GM23338 (cell line): ENCODE data around the gene EEPD1. TPM values are rescaled to one million over a fixed set of nuclear protein-coding genes. Genes with fewer than 3 reads are reported as not detected.

Experiments used
- ATAC-seq: fragments of 200-7000 bp; cut with Tn5 transposase; 3 replicates; pipeline ENCODE4 v1.9.1; 2020
- DNase-seq: peaks from one replicate; pipeline ENCODE4 v3.0.0-alpha.2; 2015; ENCODE audit warnings: low spot score
- H2AFZ ChIP-seq: fragments of 200-600 bp; sonication (generic); 2 replicates; pipeline ENCODE4 v1.8.0; 2016; ENCODE audit warnings: antibody characterized with exemption, mild to moderate bottlenecking, moderate library complexity
- H3F3A ChIP-seq: fragments of 200-600 bp; sonication (generic); replicated peaks from 2 replicates; pipeline ENCODE4 v1.8.0; 2017; ENCODE audit warnings: antibody characterized with exemption, mixed run types, low read depth
- H3K27ac ChIP-seq: fragments of 200-600 bp; sonication (generic); 2 replicates; pipeline ENCODE4 v1.6.1; 2016; ENCODE audit warnings: low read depth
- H3K27me3 ChIP-seq: fragments of 200-600 bp; sonication (generic); 2 replicates; pipeline ENCODE4 v1.8.0; 2016; ENCODE audit warnings: mild to moderate bottlenecking, mixed run types, moderate library complexity; ENCODE audit not compliant: insufficient read depth
- H3K36me3 ChIP-seq: fragments of 200-600 bp; sonication (generic); 2 replicates; pipeline ENCODE4 v1.8.0; 2016; ENCODE audit warnings: mild to moderate bottlenecking; ENCODE audit not compliant: insufficient read depth
- H3K4me1 ChIP-seq: fragments of 200-600 bp; sonication (generic); 2 replicates; pipeline ENCODE4 v1.8.0; 2016; ENCODE audit warnings: mild to moderate bottlenecking, moderate library complexity; ENCODE audit not compliant: insufficient read depth
- H3K4me2 ChIP-seq: fragments of 200-600 bp; sonication (generic); 2 replicates; pipeline ENCODE4 v1.7.1; 2017; ENCODE audit warnings: mixed run types
- H3K4me3 ChIP-seq: fragments of 200-600 bp; sonication (generic); 2 replicates; pipeline ENCODE4 v1.6.1; 2016; ENCODE audit warnings: mixed run types
- H3K79me2 ChIP-seq: fragments of 200-600 bp; sonication (generic); replicated peaks from 2 replicates; pipeline ENCODE4 v1.8.0; 2017; ENCODE audit warnings: mild to moderate bottlenecking; ENCODE audit not compliant: insufficient read depth
- H3K9me2 ChIP-seq: fragments of 200-600 bp; sonication (generic); 2 replicates; pipeline ENCODE4 v1.8.0; 2017; ENCODE audit not compliant: insufficient read depth
- H4K20me1 ChIP-seq: fragments of 200-600 bp; sonication (generic); replicated peaks from 2 replicates; pipeline ENCODE4 v1.8.0; 2017; ENCODE audit warnings: mild to moderate bottlenecking; ENCODE audit not compliant: insufficient read depth
- H3K27ac Mint-ChIP-seq: 2 replicates; pipeline ENCODE4 v1.8.0; 2020; ENCODE audit warnings: inconsistent platforms, mild to moderate bottlenecking, moderate library complexity, mixed read lengths
- H3K27me3 Mint-ChIP-seq: 3 replicates; pipeline ENCODE4 v1.8.0; 2022; ENCODE audit warnings: low read depth, mild to moderate bottlenecking, moderate library complexity, mixed read lengths, inconsistent platforms; ENCODE audit not compliant: insufficient read depth, poor library complexity
- H3K36me3 Mint-ChIP-seq: 3 replicates; pipeline ENCODE4 v1.8.0; 2021; ENCODE audit warnings: low read depth, mild to moderate bottlenecking, inconsistent platforms, moderate library complexity, mixed read lengths
- H3K4me1 Mint-ChIP-seq: 3 replicates; pipeline ENCODE4 v1.8.0; 2020; ENCODE audit warnings: mild to moderate bottlenecking, inconsistent platforms, mixed read lengths
- H3K4me3 Mint-ChIP-seq: 3 replicates; pipeline ENCODE4 v1.8.0; 2021; ENCODE audit warnings: moderate library complexity, mild to moderate bottlenecking, inconsistent platforms, mixed read lengths
- H3K9me3 Mint-ChIP-seq: 3 replicates; pipeline ENCODE4 v1.8.0; 2020; ENCODE audit warnings: moderate library complexity, mild to moderate bottlenecking, inconsistent platforms, mixed read lengths
- CREB1 ChIP-seq: fragments of 250-450 bp; sonication (Bioruptor Pico); IDR thresholded peaks from 2 replicates; pipeline ENCODE4 v1.5.0; 2020; ENCODE audit warnings: low read depth, mild to moderate bottlenecking, moderate library complexity
- CTCF ChIP-seq, 2 experiments: fragments of 200-600 bp in 1 of 2; sonication (generic) in 1 of 2; conservative IDR thresholded peaks; 2 replicates each; pipeline versions ENCODE4 v1.5.1 to v1.6.1; 2016 to 2017; ENCODE audit warnings: antibody characterized with exemption in 2 of 2, low read depth in 2 of 2, mild to moderate bottlenecking in 2 of 2, moderate library complexity in 1 of 2
- ETS1 ChIP-seq: IDR thresholded peaks from 2 replicates; pipeline ENCODE4 v1.6.1; 2016; ENCODE audit warnings: antibody characterized with exemption
- EZH2phosphoT487 ChIP-seq: fragments of 200-600 bp; sonication (generic); IDR thresholded peaks from one replicate; pipeline ENCODE4 v1.8.1; 2018; ENCODE audit warnings: antibody characterized with exemption; ENCODE audit not compliant: unreplicated experiment
- JUNB ChIP-seq: IDR thresholded peaks from one replicate; pipeline ENCODE4 v1.6.1; 2016; ENCODE audit warnings: antibody characterized with exemption; ENCODE audit not compliant: unreplicated experiment
- STAT1 ChIP-seq: IDR thresholded peaks from one replicate; pipeline ENCODE4 v1.6.1; 2016; ENCODE audit warnings: antibody characterized with exemption; ENCODE audit not compliant: unreplicated experiment
- ZNF462 ChIP-seq: fragments of 250-450 bp; sonication (Bioruptor Pico); IDR thresholded peaks from 2 replicates; pipeline ENCODE4 v1.5.0; 2020; ENCODE audit warnings: mild to moderate bottlenecking, moderate library complexity
- polyA plus RNA-seq: library from polyadenylated mRNA; unstranded; fragments of >200 nt; fragmentation: Nextera tagmentation; extraction: Ambion mirVana; gene quantifications from 2 replicates; pipeline ENCODE4 v1.2.1, GENCODE V29; 2016
- total RNA-seq: library from RNA; depleted of rRNA; stranded (reverse); fragments of >200 nt; shearing (Covaris generic); gene quantifications from 2 replicates; pipeline ENCODE4 v1.2.3, GENCODE V29; 2014

The EEPD1 gene
- total and polyA plus RNA-seq, 2 experiments from 2014 or later = 4.1 to 17.1 TPM

GRCh38 chr7:36205803-36206202 lies 52.7 kb downstream of the EEPD1 start:
- Histone ChIP-seq H3F3A (no peaks in the 10 kb centered on the region), H2AFZ (no peak overlapping the region), H3K4me1 (peaks cover 6% of the 10 kb centered on the region; the same call in 1 of the 2 replicates), H3K79me2 (no peaks in the 10 kb centered on the region), H3K27ac (no peak overlapping the region), H3K9me2 (no peaks in the 10 kb centered on the region), H4K20me1 (no peaks in the 10 kb centered on the region; the same call in 1 of the 2 replicates), H3K36me3 (no peaks in the 10 kb centered on the region), H3K27me3 (no peaks in the 10 kb centered on the region), H3K4me3 (no peak overlapping the region), H3K4me2 (no peak overlapping the region)
- Mint-ChIP-seq H3K27me3 (peaks cover 2% of the 10 kb centered on the region), H3K9me3 (no peaks in the 10 kb centered on the region), H3K4me3 (no peak overlapping the region), H3K27ac (no peak overlapping the region), H3K4me1 (peaks cover 60% of the 10 kb centered on the region), H3K36me3 (no peaks in the 10 kb centered on the region)
- DNase-seq (no peak), ATAC-seq (no peak)
- TF ChIP-seq CTCF (conservative IDR thresholded peaks at IDR 0.05; ENCODE audit: low read depth in 2 of 2) = no peak
- no peak for TF ChIP-seq CREB1 (CRISPR knock-in tag)
- TF ChIP-seq ZNF462 (CRISPR knock-in tag) = no peak
- no peak for TF ChIP-seq ETS1
- no peak for TF ChIP-seq EZH2phosphoT487
- no peak for TF ChIP-seq JUNB
- TF ChIP-seq STAT1 = no peak
